NCI-H82 (cell line): ENCODE measurements around the gene PCNT.

Experiments
- DNase-seq: peaks from one replicate; lab custom pipeline; 2025; lab: John Stamatoyannopoulos, UW

PCNT gene, protein sequence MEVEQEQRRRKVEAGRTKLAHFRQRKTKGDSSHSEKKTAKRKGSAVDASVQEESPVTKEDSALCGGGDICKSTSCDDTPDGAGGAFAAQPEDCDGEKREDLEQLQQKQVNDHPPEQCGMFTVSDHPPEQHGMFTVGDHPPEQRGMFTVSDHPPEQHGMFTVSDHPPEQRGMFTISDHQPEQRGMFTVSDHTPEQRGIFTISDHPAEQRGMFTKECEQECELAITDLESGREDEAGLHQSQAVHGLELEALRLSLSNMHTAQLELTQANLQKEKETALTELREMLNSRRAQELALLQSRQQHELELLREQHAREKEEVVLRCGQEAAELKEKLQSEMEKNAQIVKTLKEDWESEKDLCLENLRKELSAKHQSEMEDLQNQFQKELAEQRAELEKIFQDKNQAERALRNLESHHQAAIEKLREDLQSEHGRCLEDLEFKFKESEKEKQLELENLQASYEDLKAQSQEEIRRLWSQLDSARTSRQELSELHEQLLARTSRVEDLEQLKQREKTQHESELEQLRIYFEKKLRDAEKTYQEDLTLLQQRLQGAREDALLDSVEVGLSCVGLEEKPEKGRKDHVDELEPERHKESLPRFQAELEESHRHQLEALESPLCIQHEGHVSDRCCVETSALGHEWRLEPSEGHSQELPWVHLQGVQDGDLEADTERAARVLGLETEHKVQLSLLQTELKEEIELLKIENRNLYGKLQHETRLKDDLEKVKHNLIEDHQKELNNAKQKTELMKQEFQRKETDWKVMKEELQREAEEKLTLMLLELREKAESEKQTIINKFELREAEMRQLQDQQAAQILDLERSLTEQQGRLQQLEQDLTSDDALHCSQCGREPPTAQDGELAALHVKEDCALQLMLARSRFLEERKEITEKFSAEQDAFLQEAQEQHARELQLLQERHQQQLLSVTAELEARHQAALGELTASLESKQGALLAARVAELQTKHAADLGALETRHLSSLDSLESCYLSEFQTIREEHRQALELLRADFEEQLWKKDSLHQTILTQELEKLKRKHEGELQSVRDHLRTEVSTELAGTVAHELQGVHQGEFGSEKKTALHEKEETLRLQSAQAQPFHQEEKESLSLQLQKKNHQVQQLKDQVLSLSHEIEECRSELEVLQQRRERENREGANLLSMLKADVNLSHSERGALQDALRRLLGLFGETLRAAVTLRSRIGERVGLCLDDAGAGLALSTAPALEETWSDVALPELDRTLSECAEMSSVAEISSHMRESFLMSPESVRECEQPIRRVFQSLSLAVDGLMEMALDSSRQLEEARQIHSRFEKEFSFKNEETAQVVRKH (N-terminal part only)

DNA sequence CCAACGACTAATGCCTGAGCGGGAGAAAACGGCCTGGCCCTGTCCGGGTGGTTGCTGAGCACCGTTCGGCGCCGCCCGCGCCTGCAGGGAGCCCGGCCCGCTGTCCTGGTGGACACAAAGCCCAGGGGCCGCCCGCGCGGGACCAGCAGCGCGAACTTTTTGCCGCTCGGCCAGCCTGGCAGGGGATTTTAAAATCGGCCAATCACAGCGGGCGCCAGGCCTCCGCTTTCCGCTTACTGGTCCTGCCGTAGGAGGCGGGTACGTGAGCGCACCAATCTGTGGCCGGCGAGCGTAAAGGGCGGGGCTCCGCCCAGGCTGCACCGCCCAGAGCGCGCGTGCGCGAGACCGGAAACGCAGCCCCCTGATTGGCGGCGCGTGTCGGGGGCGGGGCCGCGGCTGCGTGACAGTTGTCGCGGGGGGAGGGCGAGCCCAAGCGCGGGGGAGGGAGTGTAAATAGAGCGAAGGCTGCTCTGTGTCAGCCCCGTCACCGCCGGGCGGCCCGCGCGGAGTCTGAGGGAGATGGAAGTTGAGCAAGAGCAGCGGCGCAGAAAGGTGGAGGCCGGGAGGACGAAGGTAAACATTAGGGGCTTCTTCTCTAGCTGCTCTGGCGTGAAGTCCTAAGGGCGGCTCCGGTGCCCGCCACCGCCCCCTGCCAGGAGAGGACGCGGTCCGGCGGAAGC is at the start of gene PCNT, which contains the start of gene C21orf58:
PCNT (plus strand) TSS at position 447 of the 680 bp plus-strand sequence; CDS start at position 520, 73 bp downstream.
C21orf58 (minus strand) TSS at position 161 of the 680 bp plus-strand sequence. CDS start 1,132 bp downstream, outside the sequence.
- DNase-seq, result peak; percentile 99

DNA sequence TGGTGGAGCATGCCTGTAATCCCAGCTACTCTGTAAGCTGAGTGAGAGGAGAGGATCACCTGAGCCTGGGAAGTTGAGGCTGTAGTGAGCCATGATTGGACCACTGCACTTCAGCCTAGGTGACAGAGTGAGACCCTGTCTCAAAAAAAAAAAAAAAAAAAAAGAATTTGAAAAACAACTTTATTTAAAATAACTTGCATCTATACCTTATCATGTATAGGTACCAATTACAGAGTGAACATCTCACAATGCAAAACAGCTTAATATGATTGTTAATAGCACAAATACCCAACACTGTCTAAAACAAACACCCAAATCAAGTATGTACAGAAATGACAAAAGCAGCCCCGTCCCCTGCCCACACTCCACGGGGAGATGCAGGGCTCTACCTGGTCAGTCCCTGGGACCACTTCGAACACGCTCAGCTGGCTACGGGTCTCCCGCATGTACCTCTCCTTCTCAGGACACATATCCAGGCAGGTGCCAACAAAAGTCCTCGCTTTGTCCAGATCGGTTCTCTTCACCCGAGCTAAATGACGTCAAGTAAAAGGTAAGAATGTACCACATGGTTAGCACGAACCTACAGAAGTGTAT is 49.1 kb upstream of the PCNT start:
- DNase-seq, result no peak

DNA sequence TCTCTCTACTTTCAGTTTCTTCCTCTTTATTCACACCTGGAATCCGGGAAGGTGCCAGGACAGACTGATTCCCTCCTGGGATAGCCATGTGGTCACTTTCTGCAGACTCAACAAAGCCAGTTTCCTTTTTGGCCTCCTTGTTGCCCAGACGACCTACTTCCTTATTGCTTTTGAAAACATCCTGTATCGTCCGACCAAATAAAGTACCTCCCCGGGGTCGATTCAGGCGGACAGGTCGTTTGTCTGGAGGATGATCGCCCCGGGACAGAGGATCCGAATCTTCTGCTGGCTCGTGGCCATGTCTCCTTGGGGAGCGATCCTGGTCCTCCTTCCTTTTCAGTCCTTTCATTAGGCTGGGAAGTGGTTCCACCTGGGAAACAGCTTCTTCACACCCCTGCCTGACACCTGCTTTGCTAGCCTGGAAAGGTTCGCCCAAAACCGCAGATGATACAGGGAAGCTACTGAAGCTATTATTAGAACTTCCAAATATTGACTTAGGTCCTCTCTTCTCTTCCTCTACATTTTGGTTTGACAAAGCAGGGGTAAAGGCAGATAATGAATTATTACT is 39.8 kb upstream of the PCNT start:
- DNase-seq, result no peak

DNA sequence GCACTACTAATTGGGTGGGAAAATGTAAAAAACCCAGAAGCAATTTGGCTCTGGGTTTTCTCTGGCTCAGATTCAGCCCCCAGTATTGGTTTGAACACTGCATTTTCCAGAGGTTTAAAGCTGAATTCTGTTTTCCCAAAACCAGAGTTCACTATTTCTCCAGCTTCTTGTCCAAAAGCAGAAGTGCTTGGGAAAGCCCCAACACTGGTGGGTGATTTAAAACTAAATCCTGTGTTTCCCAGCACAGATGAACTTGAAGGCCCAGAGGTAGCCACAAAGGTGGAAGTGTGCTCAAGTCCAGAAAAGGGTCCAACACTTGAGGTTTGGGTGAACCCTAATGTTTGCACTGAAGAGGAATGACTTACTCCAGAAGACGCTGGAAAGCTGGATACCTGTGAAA is 39.2 kb upstream of the PCNT start:
- DNase-seq, result no peak

DNA sequence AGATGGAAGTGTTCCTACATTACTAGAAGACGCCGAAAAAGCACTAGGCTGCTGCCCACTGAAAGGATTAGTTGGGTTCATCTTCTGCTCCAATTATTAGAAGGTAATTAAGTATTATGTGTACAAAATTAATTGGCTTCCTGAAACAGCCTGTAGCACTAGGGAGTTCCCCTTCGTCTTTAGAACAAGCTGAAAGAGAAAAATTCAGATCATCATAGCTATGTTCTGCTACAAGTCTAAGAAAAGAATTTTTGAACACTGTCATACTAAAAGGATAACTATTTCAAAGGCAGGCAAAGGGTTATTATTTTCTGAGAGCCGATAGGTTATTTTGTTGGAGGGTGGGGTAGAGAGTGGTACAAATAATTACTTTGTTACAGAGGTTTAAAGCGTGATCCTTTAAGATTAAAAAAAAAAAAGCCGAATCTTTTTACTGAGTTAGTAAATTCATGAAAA is 38.7 kb upstream of the PCNT start, which contains the start of gene MCM3AP:
MCM3AP (minus strand) TSS at position 406 of the 456 bp plus-strand sequence; CDS start at position 81, 325 bp downstream.
- DNase-seq, result no peak

DNA sequence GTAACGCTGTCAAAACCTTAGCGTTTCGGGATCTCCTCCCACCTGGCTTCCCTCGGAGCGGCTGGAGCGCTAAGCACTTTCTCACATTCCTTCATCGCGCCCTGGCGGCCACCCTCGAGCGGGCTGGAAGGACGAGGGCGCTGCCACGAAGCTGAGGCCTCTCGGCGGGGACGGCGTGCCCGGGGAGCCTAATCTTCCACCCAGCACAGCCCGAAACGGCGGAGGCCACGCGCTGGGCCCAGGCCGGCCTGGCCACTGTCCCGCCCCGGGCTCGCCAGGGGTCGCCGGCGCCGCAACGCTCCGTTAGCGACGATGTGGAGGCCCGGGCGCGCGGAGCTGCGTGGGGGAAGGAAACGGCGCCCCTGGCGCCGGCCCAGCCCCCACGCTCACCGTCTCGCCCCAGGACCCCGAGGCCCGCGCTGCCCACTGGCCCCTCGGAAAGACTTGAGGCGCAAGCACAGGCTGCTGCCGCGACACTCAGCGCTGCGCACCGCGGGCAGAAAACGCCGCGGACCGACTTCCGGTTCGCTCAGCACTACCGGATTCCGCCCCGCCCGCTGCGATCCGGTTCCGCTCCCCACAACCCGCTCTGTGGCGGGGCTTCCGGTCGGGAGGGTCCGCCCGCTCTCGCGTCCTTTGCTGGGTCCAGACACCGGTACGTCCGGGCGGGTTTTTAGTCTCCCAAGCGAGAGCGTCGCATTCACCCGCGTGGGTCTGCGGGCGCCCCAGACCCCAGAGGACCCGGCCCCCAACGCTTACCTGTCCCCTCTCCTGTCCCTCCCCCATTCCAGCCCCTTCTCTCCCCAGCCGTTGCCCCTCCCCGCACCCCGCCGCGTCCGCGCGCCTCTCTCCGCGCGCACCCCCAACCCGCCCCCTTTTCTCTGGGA is 38.0 kb upstream of the PCNT start, which contains the start of gene YBEY:
YBEY (plus strand) TSS at position 582 of the 887 bp plus-strand sequence. CDS start 572 bp downstream, outside the sequence.
- DNase-seq, result peak; percentile 96

DNA sequence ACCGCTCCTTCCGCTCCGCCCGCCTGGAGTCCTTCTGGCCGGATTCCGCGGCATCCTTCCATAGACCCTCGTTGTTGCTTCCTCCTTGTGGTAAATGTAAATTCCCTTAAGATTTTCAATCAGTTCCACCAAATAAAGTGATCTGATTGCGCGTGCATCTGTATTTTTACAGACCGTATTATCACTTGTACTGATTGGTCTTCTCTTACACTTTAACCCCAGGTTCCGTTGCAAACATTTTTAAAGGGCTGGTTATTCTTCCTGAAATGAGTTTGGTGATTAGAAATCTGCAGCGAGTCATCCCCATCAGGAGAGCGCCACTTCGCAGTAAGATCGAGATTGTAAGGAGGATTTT is 37.3 kb upstream of the PCNT start:
- peak; percentile 50 for DNase-seq

DNA sequence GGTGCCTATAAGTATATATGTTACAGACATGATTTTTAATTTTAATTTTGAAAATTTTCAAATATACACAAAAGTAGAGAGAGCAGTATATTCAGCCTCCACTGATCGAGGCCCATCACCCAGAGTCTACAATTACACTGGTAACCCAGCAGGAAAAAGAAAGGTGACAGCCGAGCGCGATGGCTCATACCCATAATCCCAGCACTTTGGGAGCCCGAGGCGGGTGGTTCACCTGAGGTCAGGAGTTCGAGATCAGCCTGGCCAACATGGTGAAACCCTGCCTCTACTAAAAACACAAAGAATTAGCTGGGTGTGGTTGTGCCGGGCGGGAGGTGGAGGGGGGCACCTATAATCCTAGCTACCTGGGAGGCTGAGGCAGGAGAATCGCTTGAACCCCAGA is 36.4 kb upstream of the PCNT start:
- no peak for DNase-seq

DNA sequence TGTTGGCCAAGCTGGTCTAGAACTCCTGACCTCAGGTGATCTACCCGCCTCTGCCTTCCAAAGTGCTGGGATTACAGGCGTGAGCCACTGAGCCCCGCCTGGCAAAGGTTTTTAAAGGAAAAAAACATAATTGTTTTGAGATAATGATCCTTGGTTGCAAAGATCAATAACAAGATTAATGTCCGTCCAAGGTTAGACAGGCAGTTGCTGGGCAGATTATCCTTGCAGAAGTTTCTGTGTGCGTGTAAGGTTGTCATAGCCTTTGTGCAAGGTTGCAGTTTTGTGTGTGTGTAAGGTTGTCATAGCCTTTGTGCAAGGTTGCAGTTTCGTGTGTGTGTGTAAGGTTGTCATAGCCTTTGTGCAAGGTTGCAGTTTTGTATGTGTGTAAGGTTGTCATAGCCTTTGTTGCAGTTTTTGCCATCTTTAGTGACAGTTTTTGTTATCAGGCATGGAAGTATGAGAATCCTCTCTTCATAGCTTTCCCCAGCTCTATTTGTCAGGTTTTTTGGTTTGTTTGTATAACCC is 34.2 kb upstream of the PCNT start:
- peak; percentile 60 for DNase-seq

DNA sequence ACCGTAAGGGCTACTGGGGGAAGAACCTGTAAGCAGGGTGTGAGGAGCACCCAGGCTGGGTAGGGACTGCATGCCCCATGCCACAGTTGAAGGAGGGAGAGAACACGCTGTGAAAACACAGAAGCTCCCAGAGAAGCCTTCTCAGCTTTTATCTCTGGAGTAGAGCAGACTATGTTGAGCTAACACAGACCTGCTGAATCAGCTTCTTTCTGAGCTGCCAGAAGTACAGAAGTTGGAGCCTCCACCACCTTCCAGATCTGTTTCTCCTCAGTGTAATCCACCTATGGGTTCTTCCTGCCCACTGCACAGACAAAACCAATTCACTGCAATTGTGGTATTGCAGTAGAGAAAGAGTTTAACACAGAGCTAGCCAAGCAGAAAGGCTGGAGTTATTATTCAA is 32.4 kb upstream of the PCNT start:
- DNase-seq, result no peak

DNA sequence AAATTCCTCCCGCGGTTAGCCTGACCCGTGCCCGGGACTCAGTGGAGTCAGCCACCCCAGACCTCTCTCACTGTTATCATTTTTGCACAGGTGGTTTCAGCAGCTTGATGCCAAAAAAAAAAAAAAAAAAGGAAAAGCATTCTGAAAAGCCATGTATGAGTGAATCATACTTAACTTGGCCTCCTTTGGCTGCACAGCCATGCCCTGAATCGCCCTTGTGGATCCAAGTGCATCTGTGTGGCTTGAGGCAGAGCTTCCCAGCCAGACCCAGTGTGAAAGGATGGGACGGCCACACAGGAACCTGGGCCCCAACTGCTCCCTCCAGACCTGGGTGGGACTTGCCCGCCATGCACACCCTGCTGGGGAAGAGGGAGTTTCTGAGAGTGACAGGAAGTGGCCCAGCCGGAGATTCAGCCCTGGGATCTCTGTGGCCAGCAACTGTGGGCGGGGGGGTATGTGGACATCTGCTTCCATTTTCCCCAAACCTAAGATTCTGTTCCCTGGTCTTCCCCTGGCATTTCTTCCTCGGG is 29.2 kb upstream of the PCNT start:
- no peak for DNase-seq

DNA sequence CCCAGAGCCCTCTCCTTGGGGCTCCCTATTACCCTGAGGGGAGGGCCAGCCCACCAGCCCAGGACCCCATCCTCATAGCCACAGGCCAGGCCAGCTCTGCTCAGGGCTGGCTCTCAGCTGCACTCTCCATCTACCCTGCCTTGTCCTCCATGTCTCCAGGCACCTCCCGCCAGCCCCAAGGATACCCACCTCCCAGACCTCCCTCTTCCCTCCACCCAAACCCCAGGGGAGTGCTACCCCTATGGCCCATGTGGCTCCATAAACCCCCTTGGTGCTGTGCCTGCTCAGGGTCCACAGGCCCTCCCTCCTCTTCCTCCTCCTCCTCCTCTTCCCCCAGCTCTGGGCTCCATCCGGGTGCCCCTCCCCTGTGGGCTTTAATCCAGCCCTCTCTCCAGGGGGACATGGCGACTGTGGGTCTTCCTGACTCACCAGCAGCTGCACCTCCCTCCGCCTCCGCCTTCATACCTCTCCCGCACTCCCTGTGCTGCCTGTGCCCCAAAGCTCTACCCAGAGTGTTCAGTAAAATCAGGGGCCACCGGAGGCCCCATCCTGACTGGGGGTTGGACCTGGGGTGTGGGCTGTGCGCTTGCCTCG is 28.7 kb upstream of the PCNT start:
- DNase-seq, result peak; percentile 58

DNA sequence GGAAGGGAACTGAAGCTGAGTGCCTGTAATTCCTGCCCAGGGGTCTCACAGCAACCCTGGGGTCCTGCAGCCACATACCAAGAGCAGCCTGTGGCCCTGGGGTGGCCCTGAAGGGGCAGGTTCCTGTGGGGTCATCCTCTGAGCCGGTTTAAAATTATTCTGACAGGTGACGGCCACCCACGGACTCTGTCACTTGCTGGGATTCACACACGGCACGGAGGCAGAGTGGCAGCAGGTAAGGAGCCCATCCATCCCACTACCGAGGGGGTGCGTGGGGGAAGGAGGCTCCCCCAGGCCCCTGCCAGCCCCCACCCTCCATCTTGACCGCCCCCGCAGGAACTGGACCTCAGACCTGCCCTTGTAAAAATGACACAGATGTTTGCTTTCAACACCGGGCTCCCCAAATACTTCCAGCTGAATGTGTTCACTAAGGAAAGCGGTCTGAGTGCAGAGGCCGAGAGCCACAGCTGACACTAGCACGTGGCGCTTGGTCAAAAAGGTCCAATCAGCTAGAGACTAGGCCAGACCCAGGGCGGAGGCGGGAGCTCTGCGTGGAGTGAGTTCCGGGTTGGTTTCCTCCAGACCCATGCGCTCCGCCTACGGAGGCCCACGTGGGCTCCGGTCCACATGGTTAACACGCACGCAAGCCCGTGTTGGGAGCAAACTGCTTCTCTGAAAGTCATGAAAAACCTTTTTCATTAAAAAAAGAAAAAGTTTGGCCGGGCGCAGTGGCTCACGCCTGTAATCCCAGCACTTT is 27.8 kb upstream of the PCNT start:
- no peak for DNase-seq

DNA sequence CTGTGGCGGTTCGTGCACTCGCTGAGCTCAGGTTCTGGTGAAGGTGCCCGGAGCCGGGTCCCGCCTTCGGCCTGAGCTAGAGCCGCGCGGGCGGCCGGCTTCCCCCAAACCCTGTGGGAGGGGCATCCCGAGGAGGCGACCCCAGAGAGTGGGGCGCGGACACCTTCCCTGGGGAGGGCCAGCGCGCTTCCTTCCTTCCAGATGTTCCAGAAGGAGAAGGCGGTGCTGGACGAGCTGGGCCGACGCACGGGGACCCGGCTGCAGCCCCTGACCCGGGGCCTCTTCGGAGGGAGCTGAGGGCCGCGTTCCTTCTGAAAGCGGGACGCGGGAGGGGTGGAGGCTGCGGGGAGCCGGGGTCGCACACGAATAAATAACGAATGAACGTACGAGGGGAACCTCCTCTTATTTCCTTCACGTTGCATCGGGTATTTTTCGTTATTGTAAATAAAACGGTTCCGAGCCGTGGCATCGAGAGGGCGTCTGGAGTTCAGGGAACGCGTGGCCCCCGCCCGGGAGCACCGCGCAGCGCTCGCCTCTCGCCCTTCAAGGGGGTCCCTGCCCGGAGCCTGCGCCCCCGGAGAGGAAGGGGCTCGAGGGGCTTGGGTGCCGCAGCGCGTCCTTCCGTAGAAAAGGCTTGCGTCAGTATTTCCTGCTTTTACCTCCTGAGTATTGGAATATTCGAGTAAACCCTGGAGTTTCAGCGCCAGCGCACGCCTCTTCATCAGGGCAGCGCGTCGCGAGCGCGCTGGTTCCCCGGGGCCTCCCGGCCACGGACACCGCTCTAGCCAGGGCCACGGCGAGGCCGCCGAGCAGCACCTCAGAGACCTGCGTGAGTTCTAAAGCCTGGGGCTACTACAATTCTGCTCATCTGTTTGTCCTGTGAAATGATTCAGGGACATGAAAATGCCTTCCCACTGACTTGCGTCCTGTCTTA is 26.4 kb upstream of the PCNT start:
- DNase-seq, result no peak

DNA sequence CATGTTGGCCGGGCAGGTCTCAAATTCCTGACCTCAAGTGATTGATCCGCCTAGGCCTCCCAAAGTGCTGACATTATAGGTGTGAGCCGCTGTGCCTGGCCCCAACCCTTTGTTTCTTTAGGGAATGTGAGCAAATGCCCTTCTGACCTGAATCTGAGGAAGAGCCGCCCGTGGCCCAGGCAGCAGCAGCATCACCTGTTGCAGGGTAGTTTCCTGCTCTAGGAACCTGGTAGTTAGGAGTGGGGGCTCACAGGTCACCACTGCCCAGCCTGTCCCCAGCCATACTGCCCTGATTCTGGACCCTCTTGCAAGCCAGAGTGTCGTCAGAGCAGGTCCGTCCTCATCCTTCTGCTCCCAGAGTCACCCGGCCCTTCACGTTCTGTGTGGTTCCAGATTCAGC is 24.8 kb upstream of the PCNT start:
- DNase-seq, result no peak

DNA sequence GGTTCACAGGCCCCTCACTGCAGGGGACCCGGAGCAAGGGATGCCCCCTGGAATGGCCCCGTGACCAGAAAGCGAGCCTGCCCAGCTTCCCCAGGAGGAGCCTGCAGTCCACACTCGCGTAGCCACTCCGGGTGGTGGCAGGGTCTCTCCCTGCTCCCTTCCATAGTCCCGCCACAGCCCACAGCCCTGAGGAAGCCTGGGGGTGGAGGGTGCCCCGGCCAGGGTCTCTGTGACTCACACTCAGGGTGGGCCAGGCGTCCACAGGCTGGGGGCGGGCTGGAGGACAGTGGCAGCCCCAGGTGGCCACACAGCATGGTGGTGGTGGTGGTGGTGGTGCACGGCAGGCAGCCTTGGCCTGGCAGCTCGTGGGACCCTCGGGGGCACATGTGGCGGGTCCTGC is 22.2 kb upstream of the PCNT start:
- no peak for DNase-seq
